Measurements from ENCODE around the gene TRIM50.

TRIM50 gene

GRCh38 chr7:73356159-73356558 is 28.3 kb upstream of the TRIM50 start:
- H3K27ac ChIP-seq (ENCODE audit: low read depth, low read length), result no peak overlapping the region
- H3K9me3 ChIP-seq (ENCODE audit: control insufficient read depth, insufficient read depth, low read length), result no peaks in the 10 kb centered on the region
- no peaks in the 10 kb centered on the region for H3K9me2 ChIP-seq (replicated peaks; ENCODE audit: control insufficient read depth, low read length)
- no peak overlapping the region for H3K4me3 ChIP-seq (ENCODE audit: low read length)
- H3F3A ChIP-seq (ENCODE audit: control insufficient read depth, insufficient read depth), result no peaks in the 10 kb centered on the region
- TF ChIP-seq CTCF (IDR thresholded peaks at IDR 0.05; ENCODE audit: low read depth, low read length, poor library complexity, severe bottlenecking), result no peak
- no peak for TF ChIP-seq EZH2phosphoT487 (IDR thresholded peaks at IDR 0.05; ENCODE audit: borderline replicate concordance, low read length)
- H3K79me2 ChIP-seq (ENCODE audit: control insufficient read depth, low read length), result no peaks in the 10 kb centered on the region
- H3K4me2 ChIP-seq (ENCODE audit: low read length), result no peak overlapping the region
- H3K27me3 ChIP-seq (ENCODE audit: control insufficient read depth, low read length), result no peaks in the 10 kb centered on the region
- H3K4me1 ChIP-seq (ENCODE audit: control insufficient read depth, low read length), result no peaks in the 10 kb centered on the region
- no peaks in the 10 kb centered on the region for H4K20me1 ChIP-seq (ENCODE audit: control insufficient read depth, insufficient read depth, low read depth, low read length)
- no peaks in the 10 kb centered on the region for H3K36me3 ChIP-seq (ENCODE audit: control insufficient read depth, low read length)

- H3F3A ChIP-seq (ENCODE audit: control insufficient read depth, insufficient read depth), result no peaks in the 10 kb centered on the region
- no peaks in the 10 kb centered on the region for H3K79me2 ChIP-seq (ENCODE audit: control insufficient read depth, low read length)
- no peaks in the 10 kb centered on the region for H3K9me3 ChIP-seq (ENCODE audit: control insufficient read depth, insufficient read depth, low read length)
- no peak overlapping the region for H3K4me3 ChIP-seq (ENCODE audit: low read length)
- no peaks in the 10 kb centered on the region for H3K4me1 ChIP-seq (ENCODE audit: control insufficient read depth, low read length)
- no peaks in the 10 kb centered on the region for H3K9me2 ChIP-seq (replicated peaks; ENCODE audit: control insufficient read depth, low read length)
- TF ChIP-seq CTCF (IDR thresholded peaks at IDR 0.05; ENCODE audit: low read depth, low read length, poor library complexity, severe bottlenecking), result no peak
- TF ChIP-seq EZH2phosphoT487 (IDR thresholded peaks at IDR 0.05; ENCODE audit: borderline replicate concordance, low read length), result no peak
- H3K27ac ChIP-seq (ENCODE audit: low read depth, low read length), result no peak overlapping the region
- H3K27me3 ChIP-seq (ENCODE audit: control insufficient read depth, low read length), result no peaks in the 10 kb centered on the region
- H4K20me1 ChIP-seq (ENCODE audit: control insufficient read depth, insufficient read depth, low read depth, low read length), result no peaks in the 10 kb centered on the region
- H3K36me3 ChIP-seq (ENCODE audit: control insufficient read depth, low read length), result no peaks in the 10 kb centered on the region
- no peak overlapping the region for H3K4me2 ChIP-seq (ENCODE audit: low read length)
These were observed 26.9 kb upstream of the TRIM50 start for GRCh38 chr7:73354821-73355220.

- H3K9me3 ChIP-seq (ENCODE audit: control insufficient read depth, insufficient read depth, low read length), result no peaks in the 10 kb centered on the region
- TF ChIP-seq CTCF (IDR thresholded peaks at IDR 0.05; ENCODE audit: low read depth, low read length, poor library complexity, severe bottlenecking) (no peak), EZH2phosphoT487 (IDR thresholded peaks at IDR 0.05; ENCODE audit: borderline replicate concordance, low read length) (no peak)
- H3F3A ChIP-seq (ENCODE audit: control insufficient read depth, insufficient read depth), result no peaks in the 10 kb centered on the region
- no peak overlapping the region for H3K4me3 ChIP-seq (ENCODE audit: low read length)
- H3K36me3 ChIP-seq (ENCODE audit: control insufficient read depth, low read length), result no peaks in the 10 kb centered on the region
- H3K79me2 ChIP-seq (ENCODE audit: control insufficient read depth, low read length), result no peaks in the 10 kb centered on the region
- H3K9me2 ChIP-seq (replicated peaks; ENCODE audit: control insufficient read depth, low read length), result no peaks in the 10 kb centered on the region
- H3K4me2 ChIP-seq (ENCODE audit: low read length), result no peak overlapping the region
- no peaks in the 10 kb centered on the region for H4K20me1 ChIP-seq (ENCODE audit: control insufficient read depth, insufficient read depth, low read depth, low read length)
- H3K27ac ChIP-seq (ENCODE audit: low read depth, low read length), result no peak overlapping the region
- no peaks in the 10 kb centered on the region for H3K4me1 ChIP-seq (ENCODE audit: control insufficient read depth, low read length)
- no peaks in the 10 kb centered on the region for H3K27me3 ChIP-seq (ENCODE audit: control insufficient read depth, low read length)
These were observed 26.3 kb upstream of the TRIM50 start for GRCh38 chr7:73354196-73354595.

GRCh38 chr7:73353243-73353642 is 25.4 kb upstream of the TRIM50 start:
- H3K4me2 ChIP-seq (ENCODE audit: low read length), result no peak overlapping the region
- H3F3A ChIP-seq (ENCODE audit: control insufficient read depth, insufficient read depth), result no peaks in the 10 kb centered on the region
- no peaks in the 10 kb centered on the region for H4K20me1 ChIP-seq (ENCODE audit: control insufficient read depth, insufficient read depth, low read depth, low read length)
- H3K36me3 ChIP-seq (ENCODE audit: control insufficient read depth, low read length), result no peaks in the 10 kb centered on the region
- H3K4me3 ChIP-seq (ENCODE audit: low read length), result no peak overlapping the region
- H3K9me2 ChIP-seq (replicated peaks; ENCODE audit: control insufficient read depth, low read length), result no peaks in the 10 kb centered on the region
- no peak overlapping the region for H3K27ac ChIP-seq (ENCODE audit: low read depth, low read length)
- H3K27me3 ChIP-seq (ENCODE audit: control insufficient read depth, low read length), result 0 out of 2 replicates have a peak, but pooled peaks cover 4% of the 10 kb centered on the region
- no peaks in the 10 kb centered on the region for H3K4me1 ChIP-seq (ENCODE audit: control insufficient read depth, low read length)
- TF ChIP-seq CTCF (IDR thresholded peaks at IDR 0.05; ENCODE audit: low read depth, low read length, poor library complexity, severe bottlenecking), result no peak
- TF ChIP-seq EZH2phosphoT487 (IDR thresholded peaks at IDR 0.05; ENCODE audit: borderline replicate concordance, low read length), result no peak
- no peaks in the 10 kb centered on the region for H3K79me2 ChIP-seq (ENCODE audit: control insufficient read depth, low read length)
- no peaks in the 10 kb centered on the region for H3K9me3 ChIP-seq (ENCODE audit: control insufficient read depth, insufficient read depth, low read length)
